ENCODE measurements around the gene KRTAP23-1. TPM values are rescaled to one million over a fixed set of nuclear protein-coding genes. Genes with fewer than 3 reads are reported as not detected.

Gene KRTAP23-1

GRCh38 chr21:30305136-30305535 lies 43.3 kb downstream of the KRTAP23-1 start:
- Histone ChIP-seq H3K4me3 (replicated peaks; ENCODE audit: insufficient read depth, low read length) (no peak overlapping the region), H3K27me3 (ENCODE audit: insufficient read depth, poor library complexity, severe bottlenecking) (no peaks in the 10 kb centered on the region), H3K27ac (replicated peaks) (no peak overlapping the region)
- no peak for TF ChIP-seq GABPA (IDR thresholded peaks at IDR 0.05; ENCODE audit: low read depth)
- TF ChIP-seq, protein P1, sequence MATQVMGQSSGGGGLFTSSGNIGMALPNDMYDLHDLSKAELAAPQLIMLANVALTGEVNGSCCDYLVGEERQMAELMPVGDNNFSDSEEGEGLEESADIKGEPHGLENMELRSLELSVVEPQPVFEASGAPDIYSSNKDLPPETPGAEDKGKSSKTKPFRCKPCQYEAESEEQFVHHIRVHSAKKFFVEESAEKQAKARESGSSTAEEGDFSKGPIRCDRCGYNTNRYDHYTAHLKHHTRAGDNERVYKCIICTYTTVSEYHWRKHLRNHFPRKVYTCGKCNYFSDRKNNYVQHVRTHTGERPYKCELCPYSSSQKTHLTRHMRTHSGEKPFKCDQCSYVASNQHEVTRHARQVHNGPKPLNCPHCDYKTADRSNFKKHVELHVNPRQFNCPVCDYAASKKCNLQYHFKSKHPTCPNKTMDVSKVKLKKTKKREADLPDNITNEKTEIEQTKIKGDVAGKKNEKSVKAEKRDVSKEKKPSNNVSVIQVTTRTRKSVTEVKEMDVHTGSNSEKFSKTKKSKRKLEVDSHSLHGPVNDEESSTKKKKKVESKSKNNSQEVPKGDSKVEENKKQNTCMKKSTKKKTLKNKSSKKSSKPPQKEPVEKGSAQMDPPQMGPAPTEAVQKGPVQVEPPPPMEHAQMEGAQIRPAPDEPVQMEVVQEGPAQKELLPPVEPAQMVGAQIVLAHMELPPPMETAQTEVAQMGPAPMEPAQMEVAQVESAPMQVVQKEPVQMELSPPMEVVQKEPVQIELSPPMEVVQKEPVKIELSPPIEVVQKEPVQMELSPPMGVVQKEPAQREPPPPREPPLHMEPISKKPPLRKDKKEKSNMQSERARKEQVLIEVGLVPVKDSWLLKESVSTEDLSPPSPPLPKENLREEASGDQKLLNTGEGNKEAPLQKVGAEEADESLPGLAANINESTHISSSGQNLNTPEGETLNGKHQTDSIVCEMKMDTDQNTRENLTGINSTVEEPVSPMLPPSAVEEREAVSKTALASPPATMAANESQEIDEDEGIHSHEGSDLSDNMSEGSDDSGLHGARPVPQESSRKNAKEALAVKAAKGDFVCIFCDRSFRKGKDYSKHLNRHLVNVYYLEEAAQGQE (IDR thresholded peaks at IDR 0.05; ENCODE audit: insufficient replicate concordance, low read depth) = no peak
- DNase-seq (ENCODE audit: low read depth in 1 of 2, low spot score in 1 of 2) = no peak

Small RNA genes lying within 50 kb of the gene (microRNA-seq; reads per million reads assigned to microRNA genes)
- gene MIR4327 = not detected

Measured in HL-60 (cell line).